Stimulated activated effector memory CD8-positive, alpha-beta T cell treated with anti-CD3 and anti-CD28 coated beads, Interleukin-12 subunit alpha, Interleukin-12 subunit beta, amount 100 ng/mL, for 72 hours (primary cell): ENCODE measurements around the gene SCYGR3.
"Not testable (repeated sequence)": the region's sequence is repeated elsewhere in the genome, so short reads cannot be mapped to it uniquely, and the experiment has no call there.

Experiments used
- ATAC-seq: fragments of 150-1000 bp; cut with Tn5 transposase; 2 replicates; pipeline ENCODE4 v1.10.0; 2021
- DNase-seq, 2 donors: peaks; one replicate each; pipeline ENCODE4 v3.0.0; 2021 to 2022; ENCODE audit warnings: low spot score in 2 of 2
- H3K27ac Mint-ChIP-seq: one replicate; pipeline ENCODE4 v1.8.0; 2022; ENCODE audit warnings: mild to moderate bottlenecking, mixed read lengths
- H3K36me3 Mint-ChIP-seq: one replicate; pipeline ENCODE4 v1.8.0; 2022; ENCODE audit warnings: mild to moderate bottlenecking, mixed read lengths
- H3K4me1 Mint-ChIP-seq: one replicate; pipeline ENCODE4 v1.8.0; 2022; ENCODE audit warnings: mixed read lengths
- H3K4me3 Mint-ChIP-seq: one replicate; pipeline ENCODE4 v1.8.0; 2022; ENCODE audit warnings: mild to moderate bottlenecking, mixed read lengths
- H3K9me3 Mint-ChIP-seq: one replicate; pipeline ENCODE4 v1.8.0; 2022; ENCODE audit warnings: mixed read lengths

The SCYGR3 gene

GRCh38 chr2:227623226-227623625, 8.6 kb upstream of the SCYGR3 start:
- ATAC-seq (no peak), DNase-seq (no peak)
- Mint-ChIP-seq H3K27ac (no peak overlapping the region), H3K4me1 (no peaks in the 10 kb centered on the region), H3K4me3 (no peak overlapping the region), H3K36me3 (no peaks in the 10 kb centered on the region), H3K9me3 (no peaks in the 10 kb centered on the region)

- no peak for DNase-seq
- H3K4me1 Mint-ChIP-seq = no peaks in the 10 kb centered on the region
- H3K4me3 Mint-ChIP-seq = no peak within 1 kb of the TSS
Measured at GRCh38 chr2:227617316-227618230, 2.9 kb upstream of the SCYGR3 start, which contains the start of gene SCYGR4. Gene SCYGR4 (plus strand): TSS chr2:227617498. CDS start chr2:227617498, 0 bp downstream.

GRCh38 chr2:227616631-227617030, 2.0 kb upstream of the SCYGR3 start:
- Mint-ChIP-seq H3K36me3 (no peaks in the 10 kb centered on the region), H3K9me3 (no peaks in the 10 kb centered on the region), H3K4me1 (no peaks in the 10 kb centered on the region), H3K4me3 (no peak overlapping the region), H3K27ac (no peak overlapping the region)
- DNase-seq (no peak), ATAC-seq (no peak)

More at GRCh38 chr2:227617316-227618230, 2.9 kb upstream of the SCYGR3 start, which contains the start of gene SCYGR4:
- H3K36me3 Mint-ChIP-seq = no peaks in the 10 kb centered on the region
- no peak for ATAC-seq
- H3K9me3 Mint-ChIP-seq = no peaks in the 10 kb centered on the region
- H3K27ac Mint-ChIP-seq = no peak within 1 kb of the TSS

- ATAC-seq (no peak), DNase-seq (no peak)
- H3K4me1 Mint-ChIP-seq = no peaks in the 10 kb centered on the region
- no peak overlapping the region for H3K27ac Mint-ChIP-seq
- no peaks in the 10 kb centered on the region for H3K9me3 Mint-ChIP-seq
- no peaks in the 10 kb centered on the region for H3K36me3 Mint-ChIP-seq
- no peak overlapping the region for H3K4me3 Mint-ChIP-seq
Measured at GRCh38 chr2:227615906-227616305, 1.3 kb upstream of the SCYGR3 start.

GRCh38 chr2:227615181-227615580, 541 bp upstream of the SCYGR3 start:
- no peak for ATAC-seq
- H3K9me3 Mint-ChIP-seq = no peaks in the 10 kb centered on the region
- H3K4me3 Mint-ChIP-seq = no peak overlapping the region
- no peaks in the 10 kb centered on the region for H3K36me3 Mint-ChIP-seq
- H3K4me1 Mint-ChIP-seq = no peaks in the 10 kb centered on the region
- no peak overlapping the region for H3K27ac Mint-ChIP-seq
- DNase-seq = no peak

- DNase-seq (no peak), ATAC-seq (no peak)
- H3K27ac Mint-ChIP-seq = no peak overlapping the region
- no peak overlapping the region for H3K4me3 Mint-ChIP-seq
- no peaks in the 10 kb centered on the region for H3K4me1 Mint-ChIP-seq
- no peaks in the 10 kb centered on the region for H3K9me3 Mint-ChIP-seq
- H3K36me3 Mint-ChIP-seq = peaks cover 2% of the 10 kb centered on the region
Measured at GRCh38 chr2:227614246-227614645, 394 bp downstream of the SCYGR3 start.

GRCh38 chr2:227613272-227613660, 1.4 kb downstream of the SCYGR3 start:
- Mint-ChIP-seq H3K4me3 (no peak overlapping the region), H3K27ac (no peak overlapping the region), H3K4me1 (no peaks in the 10 kb centered on the region), H3K36me3 (peaks cover 8% of the 10 kb centered on the region), H3K9me3 (no peaks in the 10 kb centered on the region)
- DNase-seq (no peak), ATAC-seq (no peak)

- DNase-seq (no peak), ATAC-seq (no peak)
- no peak overlapping the region for H3K27ac Mint-ChIP-seq
Measured at GRCh38 chr2:227612546-227613271, 1.9 kb downstream of the SCYGR3 start.

GRCh38 chr2:227610123-227610522, 4.5 kb downstream of the SCYGR3 start:
- H3K4me1 Mint-ChIP-seq = no peaks in the 10 kb centered on the region
- H3K4me3 Mint-ChIP-seq = no peak overlapping the region
- peaks cover 8% of the 10 kb centered on the region for H3K36me3 Mint-ChIP-seq
- ATAC-seq = no peak
- H3K9me3 Mint-ChIP-seq = no peaks in the 10 kb centered on the region
- H3K27ac Mint-ChIP-seq = no peak overlapping the region
- no peak for DNase-seq

More at GRCh38 chr2:227612546-227613271, 1.9 kb downstream of the SCYGR3 start:
- H3K9me3 Mint-ChIP-seq = no peaks in the 10 kb centered on the region
- no peaks in the 10 kb centered on the region for H3K4me1 Mint-ChIP-seq
- no peak overlapping the region for H3K4me3 Mint-ChIP-seq
- H3K36me3 Mint-ChIP-seq = peaks cover 8% of the 10 kb centered on the region

- peak overlapping the region; percentile 65 for H3K27ac Mint-ChIP-seq
- no peaks in the 10 kb centered on the region for H3K9me3 Mint-ChIP-seq
- no peak overlapping the region for H3K4me3 Mint-ChIP-seq
- no peak for ATAC-seq
- no peak for DNase-seq
- peaks cover 8% of the 10 kb centered on the region for H3K36me3 Mint-ChIP-seq
- H3K4me1 Mint-ChIP-seq = no peaks in the 10 kb centered on the region
Measured at GRCh38 chr2:227608561-227609338, 5.9 kb downstream of the SCYGR3 start.

GRCh38 chr2:227607941-227608340, 6.7 kb downstream of the SCYGR3 start:
- H3K4me1 Mint-ChIP-seq = no peaks in the 10 kb centered on the region
- DNase-seq (no peak), ATAC-seq (no peak)
- H3K4me3 Mint-ChIP-seq = no peak overlapping the region
- H3K9me3 Mint-ChIP-seq = no peaks in the 10 kb centered on the region
- peaks cover 8% of the 10 kb centered on the region for H3K36me3 Mint-ChIP-seq
- H3K27ac Mint-ChIP-seq = peak overlapping the region; percentile 65

- no peak overlapping the region for H3K4me3 Mint-ChIP-seq
Measured at GRCh38 chr2:227606476-227606875, 8.2 kb downstream of the SCYGR3 start.

GRCh38 chr2:227602358-227602757, 12.3 kb downstream of the SCYGR3 start:
- Mint-ChIP-seq H3K27ac (no peak overlapping the region), H3K9me3 (peaks cover 2% of the 10 kb centered on the region), H3K4me1 (no peaks in the 10 kb centered on the region), H3K36me3 (no peaks in the 10 kb centered on the region), H3K4me3 (no peak overlapping the region)
- DNase-seq = no peak
- ATAC-seq = no peak

More at GRCh38 chr2:227606476-227606875, 8.2 kb downstream of the SCYGR3 start:
- Mint-ChIP-seq H3K9me3 (no peaks in the 10 kb centered on the region), H3K36me3 (peaks cover 8% of the 10 kb centered on the region), H3K27ac (no peak overlapping the region), H3K4me1 (no peaks in the 10 kb centered on the region)
- DNase-seq (no peak), ATAC-seq (no peak)

- not testable (repeated sequence) for H3K36me3 Mint-ChIP-seq, H3K4me3 Mint-ChIP-seq, H3K27ac Mint-ChIP-seq, DNase-seq, H3K9me3 Mint-ChIP-seq, H3K4me1 Mint-ChIP-seq, ATAC-seq
Measured at GRCh38 chr2:227598835-227599503, 15.7 kb downstream of the SCYGR3 start, which contains the start of gene SCYGR2. Gene SCYGR2 (plus strand): TSS chr2:227598893. CDS start chr2:227598893, 0 bp downstream.
